ENCODE results near the gene PLXNA2.

The PLXNA2 gene

GRCh38 chr1:207973898-207974568 lies 270.2 kb downstream of the PLXNA2 start:
- DNase-seq: no peak
- Mint-ChIP-seq H3K9me3 (no peaks in the 10 kb centered on the region), H3K4me1 (ENCODE audit: low read depth) (no peaks in the 10 kb centered on the region), H3K36me3 (ENCODE audit: low read depth) (no peaks in the 10 kb centered on the region), H3K27ac (no peak overlapping the region), H3K27me3 (peaks cover 20% of the 10 kb centered on the region), H3K4me3 (no peak overlapping the region)

- H3K4me3 Mint-ChIP-seq: no peak overlapping the region
- peaks cover 20% of the 10 kb centered on the region for H3K27me3 Mint-ChIP-seq
- DNase-seq: no peak
- H3K36me3 Mint-ChIP-seq (ENCODE audit: low read depth): no peaks in the 10 kb centered on the region
- no peaks in the 10 kb centered on the region for H3K4me1 Mint-ChIP-seq (ENCODE audit: low read depth)
- no peaks in the 10 kb centered on the region for H3K9me3 Mint-ChIP-seq
- no peak overlapping the region for H3K27ac Mint-ChIP-seq
Observed at GRCh38 chr1:207972337-207972736, 271.8 kb downstream of the PLXNA2 start.

Data from activated T-cell treated with anti-CD3 and anti-CD28 coated beads, Interleukin-2, amount 50 U/mL, for 24 hours (primary cell).